Neural progenitor cell (in vitro differentiated cells): ENCODE data around the gene FOXK1.

Experiments used
- EZH2phosphoT487 ChIP-seq: fragments of 200-600 bp; sonication (generic); IDR thresholded peaks from 2 replicates; pipeline ENCODE4 v1.6.1; 2017; ENCODE audit warnings: antibody characterized with exemption
- TF ChIP-seq, protein P1 (sequence below): fragments of 200-600 bp; sonication (generic); IDR thresholded peaks from 2 replicates; pipeline ENCODE4 v1.5.1; 2017; ENCODE audit warnings: antibody characterized with exemption, mild to moderate bottlenecking

DNA sequence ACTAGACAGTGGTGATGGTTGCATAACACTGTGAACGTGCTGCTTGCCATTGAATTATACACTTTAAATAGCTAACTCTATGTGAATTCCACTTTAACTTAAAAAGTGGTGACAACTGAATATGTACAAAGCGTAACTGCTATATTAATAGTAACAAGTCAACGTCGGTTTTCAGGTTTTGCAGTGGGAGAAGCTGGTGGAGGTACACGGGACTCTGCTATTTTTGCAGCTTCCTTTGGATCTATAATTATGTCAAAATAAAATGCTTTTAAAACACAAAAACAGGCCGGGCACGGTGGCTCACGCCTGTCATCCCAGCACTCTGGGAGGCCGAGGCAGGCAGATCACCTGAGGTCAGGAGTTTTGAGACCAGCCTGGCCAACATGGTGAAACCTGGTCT is 114.4 kb downstream of the FOXK1 start:
- TF ChIP-seq, protein P1, sequence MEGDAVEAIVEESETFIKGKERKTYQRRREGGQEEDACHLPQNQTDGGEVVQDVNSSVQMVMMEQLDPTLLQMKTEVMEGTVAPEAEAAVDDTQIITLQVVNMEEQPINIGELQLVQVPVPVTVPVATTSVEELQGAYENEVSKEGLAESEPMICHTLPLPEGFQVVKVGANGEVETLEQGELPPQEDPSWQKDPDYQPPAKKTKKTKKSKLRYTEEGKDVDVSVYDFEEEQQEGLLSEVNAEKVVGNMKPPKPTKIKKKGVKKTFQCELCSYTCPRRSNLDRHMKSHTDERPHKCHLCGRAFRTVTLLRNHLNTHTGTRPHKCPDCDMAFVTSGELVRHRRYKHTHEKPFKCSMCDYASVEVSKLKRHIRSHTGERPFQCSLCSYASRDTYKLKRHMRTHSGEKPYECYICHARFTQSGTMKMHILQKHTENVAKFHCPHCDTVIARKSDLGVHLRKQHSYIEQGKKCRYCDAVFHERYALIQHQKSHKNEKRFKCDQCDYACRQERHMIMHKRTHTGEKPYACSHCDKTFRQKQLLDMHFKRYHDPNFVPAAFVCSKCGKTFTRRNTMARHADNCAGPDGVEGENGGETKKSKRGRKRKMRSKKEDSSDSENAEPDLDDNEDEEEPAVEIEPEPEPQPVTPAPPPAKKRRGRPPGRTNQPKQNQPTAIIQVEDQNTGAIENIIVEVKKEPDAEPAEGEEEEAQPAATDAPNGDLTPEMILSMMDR = no peak
- TF ChIP-seq EZH2phosphoT487 = no peak
